ENCODE data around the gene CELSR1.

The CELSR1 gene

DNA sequence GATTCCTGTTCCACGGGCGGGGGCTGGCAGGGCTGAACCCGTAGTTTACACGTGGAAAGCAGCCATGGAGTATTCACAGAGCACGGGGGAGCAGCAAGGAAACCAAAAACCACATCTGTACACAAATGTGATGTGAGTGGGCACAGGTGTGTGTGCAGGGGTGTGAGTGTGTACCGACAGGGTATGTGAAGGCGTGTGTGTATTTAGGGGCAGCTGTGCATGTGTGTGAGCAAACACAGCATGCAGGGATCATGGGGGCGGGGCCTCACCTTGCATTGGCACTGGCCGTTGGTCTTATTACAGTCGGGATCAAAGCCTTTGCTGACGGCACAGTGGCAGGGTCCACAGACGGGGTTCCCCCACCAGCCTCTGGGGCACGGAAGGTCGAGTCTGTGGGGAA lies 143.5 kb downstream of the CELSR1 start:
- Histone ChIP-seq H3K27me3 (ENCODE audit: control insufficient read depth, insufficient read depth, low read length) (no peaks in the 10 kb centered on the region), H3K9ac (ENCODE audit: low read depth, low read length) (no peak overlapping the region), H3K4me3 (ENCODE audit: low read depth, low read length) (no peak overlapping the region), H3K4me1 (ENCODE audit: control insufficient read depth, insufficient read depth, low read length) (no peaks in the 10 kb centered on the region), H3K9me3 (ENCODE audit: control insufficient read depth, insufficient read depth, low read length) (no peaks in the 10 kb centered on the region), H3K36me3 (ENCODE audit: control insufficient read depth, insufficient read depth, low read length) (peaks cover 13% of the 10 kb centered on the region)

DNA sequence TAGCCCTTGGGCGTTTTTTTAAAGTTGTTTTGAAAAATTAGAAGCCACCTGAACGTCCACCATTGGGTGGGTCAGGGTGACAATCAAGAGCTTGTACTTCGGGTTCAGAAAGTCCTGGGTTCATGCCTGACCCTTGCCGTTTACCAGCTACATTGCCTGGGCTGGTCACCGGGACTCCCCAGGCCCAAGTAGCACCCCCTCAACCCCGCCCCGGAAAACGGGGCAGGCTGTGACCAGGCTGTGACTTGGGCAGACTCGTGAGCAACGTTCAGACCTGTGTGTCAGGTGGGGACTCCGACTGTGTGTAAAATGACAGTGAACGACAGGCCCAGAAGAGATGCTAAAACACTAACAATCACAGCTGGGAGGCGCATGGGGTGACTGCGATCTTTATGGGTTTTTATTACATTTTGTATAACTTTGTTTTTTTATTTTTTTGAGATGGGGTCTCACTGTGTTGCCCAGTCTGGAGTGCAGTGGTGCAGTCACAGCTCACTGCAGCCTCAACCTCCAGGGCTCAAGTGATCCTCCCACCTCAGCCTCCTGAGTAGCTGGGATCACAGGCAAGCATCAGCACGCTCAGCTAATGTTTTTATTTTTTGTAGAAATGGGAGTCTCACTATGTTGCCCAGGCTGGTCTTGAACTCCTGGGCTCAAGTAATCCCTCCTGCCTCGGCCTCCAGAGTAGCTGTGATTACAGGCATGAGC lies 145.1 kb downstream of the CELSR1 start:
- Histone ChIP-seq H3K9ac (ENCODE audit: low read depth, low read length) (no peak overlapping the region), H3K36me3 (ENCODE audit: control insufficient read depth, insufficient read depth, low read length) (peaks cover 9% of the 10 kb centered on the region), H3K4me1 (ENCODE audit: control insufficient read depth, insufficient read depth, low read length) (no peaks in the 10 kb centered on the region), H3K9me3 (ENCODE audit: control insufficient read depth, insufficient read depth, low read length) (no peaks in the 10 kb centered on the region), H3K4me3 (ENCODE audit: low read depth, low read length) (no peak overlapping the region), H3K27me3 (ENCODE audit: control insufficient read depth, insufficient read depth, low read length) (no peaks in the 10 kb centered on the region)

DNA sequence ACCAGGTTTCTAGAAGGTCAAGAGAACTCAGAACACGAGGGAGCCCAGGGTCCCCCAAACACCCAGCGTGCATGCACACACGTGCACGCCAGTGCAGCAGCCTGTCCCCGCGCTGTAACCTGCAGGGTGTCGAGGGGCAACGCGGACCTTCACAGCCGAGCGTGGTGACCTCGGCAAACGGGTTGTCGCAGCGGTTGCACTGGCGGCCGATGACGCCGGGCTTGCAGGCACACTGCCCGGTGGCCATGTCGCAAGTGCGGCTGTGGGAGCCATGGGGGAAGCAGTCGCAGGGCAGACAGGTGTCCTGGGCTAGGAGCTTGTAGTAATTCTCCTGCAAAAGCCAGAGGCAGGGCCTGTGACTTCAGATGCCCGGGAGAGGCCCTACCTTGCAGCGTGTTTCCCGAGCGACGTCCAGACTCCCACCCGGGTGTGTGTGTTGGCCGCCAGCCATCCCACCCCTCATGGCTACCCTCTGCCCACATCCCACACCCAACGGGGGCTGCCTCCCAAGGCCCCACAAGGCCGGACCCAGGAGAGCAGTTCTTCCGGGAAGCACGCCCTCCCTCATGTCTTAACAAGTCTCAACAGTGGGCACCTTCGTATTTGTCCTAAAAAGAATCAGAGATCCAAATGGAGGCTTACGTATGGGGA lies 145.8 kb downstream of the CELSR1 start:
- Histone ChIP-seq H3K9ac (ENCODE audit: low read depth, low read length) (no peak overlapping the region), H3K9me3 (ENCODE audit: control insufficient read depth, insufficient read depth, low read length) (no peaks in the 10 kb centered on the region), H3K27me3 (ENCODE audit: control insufficient read depth, insufficient read depth, low read length) (no peaks in the 10 kb centered on the region), H3K36me3 (ENCODE audit: control insufficient read depth, insufficient read depth, low read length) (peaks cover 9% of the 10 kb centered on the region), H3K4me3 (ENCODE audit: low read depth, low read length) (no peak overlapping the region), H3K4me1 (ENCODE audit: control insufficient read depth, insufficient read depth, low read length) (no peaks in the 10 kb centered on the region)

DNA sequence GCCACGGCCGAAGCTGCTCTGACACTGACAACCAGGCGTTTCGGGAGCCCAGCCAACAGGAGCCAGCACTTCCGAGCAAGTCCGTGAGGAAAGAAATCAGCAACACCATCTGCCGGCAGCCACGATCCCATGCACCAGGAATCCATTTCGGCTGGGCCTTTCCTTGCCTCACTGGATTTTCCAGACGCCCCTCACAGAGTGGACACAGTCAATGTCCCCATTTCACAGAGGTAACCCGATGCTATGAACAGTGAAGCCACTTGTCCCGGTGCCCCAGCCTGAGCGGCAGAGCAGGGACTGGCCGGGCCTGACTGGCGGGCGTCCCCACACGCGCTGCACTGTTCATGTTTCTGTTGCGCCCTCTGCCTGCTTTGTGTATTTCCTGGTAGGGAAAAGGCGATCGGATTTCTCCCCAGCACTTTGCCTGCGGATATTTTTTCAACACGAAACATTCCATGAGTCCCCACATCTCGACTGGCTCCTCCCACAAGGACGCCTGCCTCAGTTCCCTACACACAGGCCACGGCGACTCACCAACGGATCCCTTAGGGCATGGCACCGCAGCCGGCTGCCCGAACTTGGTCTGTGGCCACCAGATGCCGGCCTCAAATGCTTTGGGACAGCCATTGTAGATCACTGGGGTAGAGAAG lies 146.6 kb downstream of the CELSR1 start:
- Histone ChIP-seq H3K9ac (ENCODE audit: low read depth, low read length) (no peak overlapping the region), H3K4me3 (ENCODE audit: low read depth, low read length) (no peak overlapping the region), H3K9me3 (ENCODE audit: control insufficient read depth, insufficient read depth, low read length) (no peaks in the 10 kb centered on the region), H3K36me3 (ENCODE audit: control insufficient read depth, insufficient read depth, low read length) (peaks cover 8% of the 10 kb centered on the region), H3K27me3 (ENCODE audit: control insufficient read depth, insufficient read depth, low read length) (no peaks in the 10 kb centered on the region), H3K4me1 (ENCODE audit: control insufficient read depth, insufficient read depth, low read length) (no peaks in the 10 kb centered on the region)

DNA sequence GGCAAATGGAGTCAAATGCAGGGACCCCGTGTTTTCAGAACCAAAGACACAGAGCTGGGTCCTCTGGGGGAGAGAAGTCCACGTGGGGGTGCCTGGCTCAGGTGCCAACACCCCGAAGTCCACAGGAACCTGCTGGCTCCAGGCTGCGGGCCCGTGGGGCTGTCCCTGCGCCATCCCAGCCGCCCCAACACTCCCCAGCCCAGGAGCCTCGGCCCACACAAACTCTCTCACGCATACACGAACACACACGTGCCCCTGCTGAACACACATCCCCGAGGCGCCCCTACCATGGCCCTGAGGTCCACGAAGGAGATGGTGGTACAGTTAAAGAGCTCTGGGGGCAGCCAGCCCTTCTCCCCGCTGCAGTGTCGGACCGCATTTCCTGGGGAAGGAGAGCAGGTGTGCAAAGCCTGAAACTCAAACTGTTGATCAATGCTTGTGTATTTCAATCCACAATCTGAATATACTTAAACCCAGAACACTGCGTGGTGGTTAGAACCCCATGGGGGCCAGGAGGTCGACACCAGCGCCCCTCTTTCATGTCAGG lies 147.2 kb downstream of the CELSR1 start:
- H3K4me3 ChIP-seq (ENCODE audit: low read depth, low read length), result no peak overlapping the region
- H3K27me3 ChIP-seq (ENCODE audit: control insufficient read depth, insufficient read depth, low read length), result no peaks in the 10 kb centered on the region
- H3K36me3 ChIP-seq (ENCODE audit: control insufficient read depth, insufficient read depth, low read length), result peaks cover 6% of the 10 kb centered on the region
- no peak overlapping the region for H3K9ac ChIP-seq (ENCODE audit: low read depth, low read length)
- no peaks in the 10 kb centered on the region for H3K4me1 ChIP-seq (ENCODE audit: control insufficient read depth, insufficient read depth, low read length)
- no peaks in the 10 kb centered on the region for H3K9me3 ChIP-seq (ENCODE audit: control insufficient read depth, insufficient read depth, low read length)

DNA sequence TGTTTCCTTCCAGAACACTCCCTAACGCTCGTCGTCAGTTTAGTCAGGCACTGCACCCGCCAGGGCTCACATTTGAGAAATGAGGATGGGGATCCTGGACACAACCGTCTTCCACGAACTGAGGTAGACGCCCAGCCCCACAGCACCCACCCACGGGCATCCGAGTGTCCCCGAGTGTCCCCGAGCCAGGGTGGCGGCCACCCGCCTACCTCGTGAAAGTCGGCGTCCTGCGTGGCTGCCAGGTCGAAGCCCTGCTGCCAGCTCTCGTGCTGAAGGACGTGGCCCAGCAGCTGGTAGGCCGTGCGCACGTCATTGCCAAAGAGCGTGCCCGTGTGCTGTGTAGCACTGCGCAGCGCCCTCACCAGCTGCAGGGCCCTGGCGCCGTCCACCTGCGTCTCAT lies 148.3 kb downstream of the CELSR1 start:
- H3K27me3 ChIP-seq (ENCODE audit: control insufficient read depth, insufficient read depth, low read length), result no peaks in the 10 kb centered on the region
- H3K4me3 ChIP-seq (ENCODE audit: low read depth, low read length), result no peak overlapping the region
- no peaks in the 10 kb centered on the region for H3K9me3 ChIP-seq (ENCODE audit: control insufficient read depth, insufficient read depth, low read length)
- no peak overlapping the region for H3K9ac ChIP-seq (ENCODE audit: low read depth, low read length)
- H3K36me3 ChIP-seq (ENCODE audit: control insufficient read depth, insufficient read depth, low read length), result peaks cover 6% of the 10 kb centered on the region
- no peaks in the 10 kb centered on the region for H3K4me1 ChIP-seq (ENCODE audit: control insufficient read depth, insufficient read depth, low read length)

DNA sequence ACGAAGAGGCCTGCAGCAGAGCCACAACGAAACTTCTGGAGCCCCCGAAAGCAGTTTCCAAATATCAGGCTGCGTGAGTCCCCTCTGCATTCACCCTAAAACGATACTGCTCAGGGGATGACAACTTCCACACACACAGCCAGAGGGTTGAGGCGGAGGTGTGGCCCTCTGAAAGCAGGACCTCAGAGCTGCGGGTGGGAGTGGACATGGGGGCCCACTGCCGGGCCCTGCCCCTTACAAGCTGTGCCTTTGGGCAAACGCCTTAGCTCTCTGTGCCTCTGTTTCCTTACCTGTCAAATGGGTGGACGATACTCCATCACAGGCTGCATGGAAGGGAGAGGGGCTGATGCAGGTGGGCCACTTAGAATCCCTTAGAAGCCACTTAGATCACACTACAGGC lies 148.8 kb downstream of the CELSR1 start:
- Histone ChIP-seq H3K36me3 (ENCODE audit: control insufficient read depth, insufficient read depth, low read length) (peaks cover 2% of the 10 kb centered on the region), H3K4me1 (ENCODE audit: control insufficient read depth, insufficient read depth, low read length) (no peaks in the 10 kb centered on the region), H3K9ac (ENCODE audit: low read depth, low read length) (no peak overlapping the region), H3K9me3 (ENCODE audit: control insufficient read depth, insufficient read depth, low read length) (no peaks in the 10 kb centered on the region), H3K4me3 (ENCODE audit: low read depth, low read length) (no peak overlapping the region), H3K27me3 (ENCODE audit: control insufficient read depth, insufficient read depth, low read length) (no peaks in the 10 kb centered on the region)

DNA sequence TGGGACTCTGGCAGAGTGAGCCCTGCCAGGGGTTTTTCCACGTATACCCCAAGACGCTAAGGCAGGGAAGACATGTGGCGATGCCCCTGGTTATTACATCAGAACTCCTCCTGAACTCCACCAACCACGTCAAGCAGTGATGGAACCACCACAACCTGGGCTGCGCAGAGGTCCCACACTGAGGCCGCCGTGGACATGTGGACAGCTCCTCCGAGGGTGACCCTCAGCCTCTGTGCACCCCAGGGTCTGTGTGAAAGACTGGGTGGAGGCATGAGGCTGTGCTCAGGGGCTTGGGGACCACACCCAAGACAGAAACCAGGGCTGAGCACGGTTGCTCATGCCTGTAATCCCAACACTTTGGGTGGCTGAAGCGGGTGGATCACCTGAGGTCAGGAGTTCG lies 149.7 kb downstream of the CELSR1 start:
- H3K27me3 ChIP-seq (ENCODE audit: control insufficient read depth, insufficient read depth, low read length), result no peaks in the 10 kb centered on the region
- peaks cover 2% of the 10 kb centered on the region for H3K36me3 ChIP-seq (ENCODE audit: control insufficient read depth, insufficient read depth, low read length)
- no peaks in the 10 kb centered on the region for H3K4me1 ChIP-seq (ENCODE audit: control insufficient read depth, insufficient read depth, low read length)
- H3K9me3 ChIP-seq (ENCODE audit: control insufficient read depth, insufficient read depth, low read length), result no peaks in the 10 kb centered on the region
- no peak overlapping the region for H3K4me3 ChIP-seq (ENCODE audit: low read depth, low read length)
- no peak overlapping the region for H3K9ac ChIP-seq (ENCODE audit: low read depth, low read length)

DNA sequence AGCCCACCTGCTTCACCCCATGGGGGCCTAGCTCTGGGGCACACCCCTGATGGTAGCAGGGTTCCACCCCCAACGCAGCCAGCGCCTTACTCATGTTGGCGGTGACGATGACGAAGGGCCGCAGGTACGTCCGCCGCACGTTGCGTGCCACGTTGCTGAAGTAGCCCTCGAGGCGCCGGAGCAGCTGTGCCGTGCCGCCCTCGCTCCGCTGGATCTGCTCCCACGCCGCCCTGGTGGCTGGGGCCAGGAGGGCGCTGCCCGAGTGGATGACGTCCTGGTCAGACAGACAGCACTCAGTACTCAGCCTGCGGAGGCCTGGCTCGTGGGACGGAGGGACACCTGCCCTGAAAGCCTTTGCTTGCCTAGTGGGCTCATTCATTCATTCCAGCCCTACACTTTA lies 151.1 kb downstream of the CELSR1 start:
- H3K36me3 ChIP-seq (ENCODE audit: control insufficient read depth, insufficient read depth, low read length), result peaks cover 7% of the 10 kb centered on the region
- H3K27me3 ChIP-seq (ENCODE audit: control insufficient read depth, insufficient read depth, low read length), result no peaks in the 10 kb centered on the region
- no peaks in the 10 kb centered on the region for H3K4me1 ChIP-seq (ENCODE audit: control insufficient read depth, insufficient read depth, low read length)
- H3K9ac ChIP-seq (ENCODE audit: low read depth, low read length), result no peak overlapping the region
- no peaks in the 10 kb centered on the region for H3K9me3 ChIP-seq (ENCODE audit: control insufficient read depth, insufficient read depth, low read length)
- no peak overlapping the region for H3K4me3 ChIP-seq (ENCODE audit: low read depth, low read length)

DNA sequence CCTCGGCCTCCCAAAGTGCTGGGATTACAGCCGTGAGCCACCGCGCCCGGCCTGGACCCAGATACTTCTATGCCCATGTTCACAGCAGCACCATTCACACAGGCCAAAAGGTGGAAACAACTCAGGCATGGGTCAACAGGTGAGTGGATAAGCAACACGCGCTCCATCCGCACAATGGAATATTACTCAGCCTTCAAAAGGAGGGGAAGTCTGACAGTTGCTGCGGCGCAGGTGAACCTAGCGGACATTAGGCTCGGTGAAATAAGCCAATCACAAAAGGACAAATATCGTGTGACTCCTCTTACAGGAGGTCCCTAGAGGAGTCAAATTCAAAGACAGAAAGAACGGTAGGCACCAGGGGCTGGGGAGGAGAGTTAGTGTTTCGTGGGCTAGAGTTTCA lies 154.9 kb downstream of the CELSR1 start:
- Histone ChIP-seq H3K27me3 (ENCODE audit: control insufficient read depth, insufficient read depth, low read length) (no peaks in the 10 kb centered on the region), H3K36me3 (ENCODE audit: control insufficient read depth, insufficient read depth, low read length) (peaks cover 5% of the 10 kb centered on the region), H3K9me3 (ENCODE audit: control insufficient read depth, insufficient read depth, low read length) (no peaks in the 10 kb centered on the region), H3K9ac (ENCODE audit: low read depth, low read length) (no peak overlapping the region), H3K4me3 (ENCODE audit: low read depth, low read length) (no peak overlapping the region), H3K4me1 (ENCODE audit: control insufficient read depth, insufficient read depth, low read length) (no peaks in the 10 kb centered on the region)

DNA sequence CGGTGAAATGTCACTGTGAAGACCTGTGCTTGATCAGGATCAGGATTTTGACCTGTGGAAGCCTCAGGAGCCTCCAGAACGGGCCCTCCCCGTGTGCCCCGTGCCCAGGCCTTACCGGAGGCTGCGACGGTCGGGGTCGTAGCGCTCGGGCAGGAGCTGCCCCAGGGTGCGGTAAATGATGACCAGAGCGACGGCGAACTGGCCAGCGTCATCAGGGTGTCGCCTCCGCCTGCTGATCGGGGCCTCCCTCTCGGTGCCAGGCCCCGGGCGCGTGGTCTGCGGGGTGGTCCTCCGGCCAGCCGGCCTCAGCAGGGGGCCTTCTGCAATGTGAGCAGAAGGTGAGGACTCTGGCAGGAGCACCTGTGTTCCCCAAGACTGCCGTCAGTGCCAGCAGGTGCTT lies 155.7 kb downstream of the CELSR1 start:
- Histone ChIP-seq H3K9me3 (ENCODE audit: control insufficient read depth, insufficient read depth, low read length) (no peaks in the 10 kb centered on the region), H3K9ac (ENCODE audit: low read depth, low read length) (no peak overlapping the region), H3K4me3 (ENCODE audit: low read depth, low read length) (no peak overlapping the region), H3K4me1 (ENCODE audit: control insufficient read depth, insufficient read depth, low read length) (no peaks in the 10 kb centered on the region), H3K27me3 (ENCODE audit: control insufficient read depth, insufficient read depth, low read length) (no peaks in the 10 kb centered on the region), H3K36me3 (ENCODE audit: control insufficient read depth, insufficient read depth, low read length) (peaks cover 5% of the 10 kb centered on the region)

DNA sequence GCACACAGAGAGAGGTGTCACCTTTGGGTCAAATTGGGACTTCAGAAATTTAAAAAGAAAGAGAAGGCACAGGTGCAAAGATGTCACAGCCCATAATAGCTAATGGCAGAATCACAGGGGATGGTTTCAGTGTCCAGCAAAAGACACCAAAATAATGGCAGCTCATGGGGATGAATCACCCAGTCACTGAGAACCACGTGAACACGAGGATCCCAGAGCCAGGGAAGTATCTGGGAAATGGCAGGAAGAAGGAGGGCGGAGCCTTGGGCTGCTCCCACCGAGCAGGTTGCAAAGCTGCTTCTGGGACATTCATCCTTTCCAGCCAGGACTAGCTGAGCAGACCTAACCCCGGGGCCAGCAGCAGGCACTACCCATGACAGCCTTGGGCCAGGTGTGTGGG lies 156.3 kb downstream of the CELSR1 start:
- Histone ChIP-seq H3K4me1 (ENCODE audit: control insufficient read depth, insufficient read depth, low read length) (no peaks in the 10 kb centered on the region), H3K27me3 (ENCODE audit: control insufficient read depth, insufficient read depth, low read length) (no peaks in the 10 kb centered on the region), H3K4me3 (ENCODE audit: low read depth, low read length) (no peak overlapping the region), H3K9ac (ENCODE audit: low read depth, low read length) (no peak overlapping the region), H3K9me3 (ENCODE audit: control insufficient read depth, insufficient read depth, low read length) (no peaks in the 10 kb centered on the region), H3K36me3 (ENCODE audit: control insufficient read depth, insufficient read depth, low read length) (peaks cover 5% of the 10 kb centered on the region)

All from iPS-15b (cell line).